Testis (tissue), 3 donors: ENCODE data around the gene TTLL11. TPM values are rescaled to one million over a fixed set of nuclear protein-coding genes. Genes with fewer than 3 reads are reported as not detected.

Experiments used
- DNase-seq: peaks from one replicate; pipeline ENCODE4 v3.0.0-alpha.2; 2019
- H3K27ac ChIP-seq, 2 donors: fragments of 200-600 bp; sonication (generic); one replicate each; pipeline ENCODE4 v1.5.1; 2019
- H3K27me3 ChIP-seq: fragments of 200-600 bp; sonication (generic); one replicate; pipeline ENCODE4 v1.5.1; 2019
- H3K36me3 ChIP-seq: fragments of 200-600 bp; sonication (generic); one replicate; pipeline ENCODE4 v1.5.1; 2017; ENCODE audit warnings: low read depth; ENCODE audit errors: missing control alignments
- H3K4me1 ChIP-seq: fragments of 200-600 bp; sonication (generic); one replicate; pipeline ENCODE4 v1.5.1; 2019
- H3K4me3 ChIP-seq, 2 donors: fragments of 200-600 bp; sonication (generic); one replicate each; pipeline ENCODE4 v1.5.1; 2017 to 2019
- H3K9me3 ChIP-seq: fragments of 200-600 bp; sonication (generic); one replicate; pipeline ENCODE4 v1.5.1; 2017
- POLR2A ChIP-seq: fragments of 450-650 bp; IDR thresholded peaks from one replicate; pipeline ENCODE4 v1.6.1; 2017; ENCODE audit warnings: antibody characterized with exemption, mild to moderate bottlenecking, moderate library complexity
- WGBS, 2 donors: methylation state at CpG; one replicate each; pipeline ENCODE4 v1.1.5; 2018; 5-methylcytosine and 5-hydroxymethylcytosine counted together
- intact Hi-C: fragments of 100-400 bp; cut with DNase I; formaldehyde crosslinking; loops from one replicate; pipeline ENCODE4 v1.15.1; 2023; ENCODE audit warnings: low total_unique reads
- polyA plus RNA-seq: library from polyadenylated mRNA; stranded (reverse); fragments of 350-450 nt; fragmentation: Illumina TruSeq; extraction: RNeasy Lipid Tissue Mini Kit (QIAGEN cat#74804); gene quantifications from one replicate; pipeline ENCODE4 v1.2.3, GENCODE V29; 2014; ENCODE audit warnings: low read depth, low replicate concordance; ENCODE audit not compliant: insufficient read depth
- total RNA-seq, 2 donors: library from RNA; depleted of rRNA; stranded (reverse); fragments of >200 nt; gene quantifications; one replicate each; pipeline ENCODE4 v1.2.3, GENCODE V29; 2016
- TF ChIP-seq, protein P1 (sequence below), 3 experiments: fragments of 450-650 bp in 2 of 3; fragments of 200-600 bp in 1 of 3; sonication (generic) in 1 of 3; IDR thresholded peaks; one replicate each; pipeline ENCODE4 v1.5.1; 2016 to 2019; ENCODE audit warnings: antibody characterized with exemption in 3 of 3, mild to moderate bottlenecking in 2 of 3, moderate library complexity in 1 of 3

The TTLL11 gene
- total and polyA plus RNA-seq, 3 donors from 2014 or later, result 17.8 to 36.5 (median 19.8) TPM

DNA sequence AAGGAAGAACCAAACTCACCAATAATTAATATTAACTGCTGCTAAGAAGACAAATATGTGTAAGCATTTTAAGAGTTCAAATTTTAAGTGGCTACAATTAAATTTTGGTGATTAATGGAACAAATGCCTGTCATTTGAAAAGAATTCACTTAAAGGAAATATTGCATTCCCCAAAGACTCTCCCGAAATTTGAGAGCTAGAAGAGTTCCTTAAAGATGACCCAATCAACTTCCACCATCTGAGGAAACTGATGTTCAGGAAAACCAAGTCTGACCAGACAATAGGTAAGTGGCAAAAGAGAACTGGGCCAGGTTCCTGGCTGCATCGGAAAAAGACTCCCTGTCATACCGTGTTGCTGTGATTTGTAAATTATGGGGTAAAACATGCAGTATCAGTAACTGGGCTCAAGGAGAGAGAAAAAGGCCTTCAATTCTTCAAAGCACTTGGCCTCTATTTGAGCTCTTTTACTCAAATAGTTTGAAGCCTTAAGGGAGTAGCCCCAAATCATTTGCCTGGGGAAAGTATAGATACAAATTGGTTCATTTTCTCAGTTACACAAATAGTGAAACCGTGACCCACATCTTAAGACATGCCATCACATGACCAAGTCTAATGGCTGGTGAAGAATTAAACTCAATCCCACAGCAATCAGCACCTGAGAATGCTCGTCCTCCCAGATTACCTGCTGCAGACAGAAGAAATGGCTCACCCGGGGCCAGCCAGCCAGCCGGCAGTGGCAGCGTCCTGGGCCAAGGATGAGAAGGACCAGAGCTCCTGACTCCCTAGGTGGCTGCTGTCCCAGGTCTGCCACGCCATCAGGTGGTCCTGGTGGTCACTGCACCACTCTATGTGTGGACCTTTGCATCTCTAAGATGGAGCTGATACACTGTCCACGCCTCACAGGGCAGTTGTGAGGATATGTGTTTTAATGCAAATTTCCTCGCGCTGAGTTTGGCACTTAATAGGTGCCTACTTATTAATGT lies 162.9 kb downstream of the TTLL11 start:
- WGBS, 2 donors, result 71 to 81% methylated on average over 11 to 12 of the region's 12 CpGs
- TF ChIP-seq POLR2A, result no peak
- TF ChIP-seq, protein P1, sequence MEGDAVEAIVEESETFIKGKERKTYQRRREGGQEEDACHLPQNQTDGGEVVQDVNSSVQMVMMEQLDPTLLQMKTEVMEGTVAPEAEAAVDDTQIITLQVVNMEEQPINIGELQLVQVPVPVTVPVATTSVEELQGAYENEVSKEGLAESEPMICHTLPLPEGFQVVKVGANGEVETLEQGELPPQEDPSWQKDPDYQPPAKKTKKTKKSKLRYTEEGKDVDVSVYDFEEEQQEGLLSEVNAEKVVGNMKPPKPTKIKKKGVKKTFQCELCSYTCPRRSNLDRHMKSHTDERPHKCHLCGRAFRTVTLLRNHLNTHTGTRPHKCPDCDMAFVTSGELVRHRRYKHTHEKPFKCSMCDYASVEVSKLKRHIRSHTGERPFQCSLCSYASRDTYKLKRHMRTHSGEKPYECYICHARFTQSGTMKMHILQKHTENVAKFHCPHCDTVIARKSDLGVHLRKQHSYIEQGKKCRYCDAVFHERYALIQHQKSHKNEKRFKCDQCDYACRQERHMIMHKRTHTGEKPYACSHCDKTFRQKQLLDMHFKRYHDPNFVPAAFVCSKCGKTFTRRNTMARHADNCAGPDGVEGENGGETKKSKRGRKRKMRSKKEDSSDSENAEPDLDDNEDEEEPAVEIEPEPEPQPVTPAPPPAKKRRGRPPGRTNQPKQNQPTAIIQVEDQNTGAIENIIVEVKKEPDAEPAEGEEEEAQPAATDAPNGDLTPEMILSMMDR (IDR thresholded peaks at IDR 0.05), result no peak
- peak; percentile 48 for DNase-seq
- Histone ChIP-seq H3K4me3 (no peak overlapping the region), H3K36me3 (no peaks in the 10 kb centered on the region), H3K9me3 (no peaks in the 10 kb centered on the region), H3K27me3 (no peaks in the 10 kb centered on the region), H3K4me1 (no peaks in the 10 kb centered on the region), H3K27ac (no peak overlapping the region)
- intact Hi-C loops, result no loop called here

DNA sequence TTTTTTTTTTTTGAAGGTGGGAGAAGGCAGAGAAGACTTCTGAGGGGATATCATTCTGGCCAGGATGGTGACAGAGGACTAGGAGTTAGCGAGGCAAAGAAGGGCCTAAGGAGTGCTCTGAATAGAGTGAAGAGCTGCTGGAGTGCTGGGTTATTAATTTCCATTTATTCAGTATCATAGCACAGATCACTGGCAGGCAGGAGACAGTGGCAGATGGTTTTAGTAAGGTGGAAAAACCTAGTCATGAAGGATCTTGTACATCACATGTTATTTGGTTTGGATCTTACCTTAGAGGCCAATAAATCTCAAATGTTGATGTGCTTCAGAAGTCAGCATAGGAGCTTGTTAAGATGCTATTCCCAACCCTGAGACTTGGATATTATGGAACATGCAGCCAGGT lies 165.5 kb downstream of the TTLL11 start:
- WGBS, 2 donors, result 94 to 100% methylated on average over 1 of the region's 1 CpG
- intact Hi-C loops, result no loop called here
- no peaks in the 10 kb centered on the region for H3K4me1 ChIP-seq
- TF ChIP-seq, protein P1 (IDR thresholded peaks at IDR 0.05), result no peak
- no peak for TF ChIP-seq POLR2A
- H3K4me3 ChIP-seq, result no peak overlapping the region
- DNase-seq, result no peak
- H3K9me3 ChIP-seq, result no peaks in the 10 kb centered on the region
- no peak overlapping the region for H3K27ac ChIP-seq
- no peaks in the 10 kb centered on the region for H3K36me3 ChIP-seq
- no peaks in the 10 kb centered on the region for H3K27me3 ChIP-seq

DNA sequence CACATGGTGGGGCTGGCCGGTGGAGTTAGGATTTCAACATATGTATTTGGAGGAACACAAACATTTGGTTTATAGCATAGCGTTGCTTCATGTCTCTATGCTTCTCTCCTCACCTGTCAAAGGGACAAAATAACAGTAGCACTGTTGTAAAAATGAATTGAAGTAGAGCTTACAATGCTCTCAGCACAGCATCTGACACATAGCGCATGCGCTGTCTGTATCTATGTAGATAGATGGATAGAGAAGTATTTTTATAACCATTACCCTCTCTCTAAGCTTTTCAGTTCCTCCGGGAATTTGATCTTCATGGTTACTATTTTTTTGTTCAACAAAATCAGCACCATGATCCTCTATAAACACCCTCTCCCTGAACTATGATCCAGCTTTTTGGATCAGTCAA lies 166.0 kb downstream of the TTLL11 start:
- 95 to 96% methylated on average over 5 of the region's 5 CpGs for WGBS, 2 donors
- intact Hi-C loops, result no loop called here
- Histone ChIP-seq H3K36me3 (no peaks in the 10 kb centered on the region), H3K9me3 (no peaks in the 10 kb centered on the region), H3K27me3 (no peaks in the 10 kb centered on the region), H3K27ac (no peak overlapping the region), H3K4me1 (no peaks in the 10 kb centered on the region), H3K4me3 (no peak overlapping the region)
- no peak for DNase-seq
- TF ChIP-seq POLR2A, result no peak
- TF ChIP-seq, protein P1 (IDR thresholded peaks at IDR 0.05), result no peak

DNA sequence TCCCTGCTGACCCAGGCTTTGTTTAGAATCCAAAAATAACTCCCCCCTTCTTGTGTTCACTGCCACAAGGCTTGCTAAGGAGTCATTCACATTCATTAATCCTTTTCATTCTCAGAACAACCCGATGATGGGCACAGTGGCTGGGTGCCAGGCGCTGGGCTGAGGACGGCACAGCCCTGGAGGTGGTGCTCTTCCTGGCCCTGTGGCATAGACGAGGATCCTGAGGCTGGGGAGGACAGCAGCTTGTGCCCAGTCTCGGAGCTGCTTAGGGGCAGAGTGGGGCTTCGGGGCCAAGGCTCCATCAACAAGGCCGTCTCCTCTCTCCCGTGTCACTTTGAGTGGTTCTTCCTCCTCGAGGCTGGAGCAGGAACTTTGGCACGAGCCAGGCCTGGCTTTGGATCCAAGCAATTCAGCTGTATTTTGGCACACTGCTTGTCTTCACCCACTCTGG lies 166.7 kb downstream of the TTLL11 start:
- H3K4me1 ChIP-seq, result no peaks in the 10 kb centered on the region
- 86 to 87% methylated on average over 10 of the region's 10 CpGs for WGBS, 2 donors

More for the DNA sequence above, 166.7 kb downstream of the TTLL11 start:
- Histone ChIP-seq H3K4me3 (no peak overlapping the region), H3K36me3 (no peaks in the 10 kb centered on the region), H3K9me3 (no peaks in the 10 kb centered on the region), H3K27me3 (no peaks in the 10 kb centered on the region), H3K27ac (no peak overlapping the region)
- intact Hi-C loops, result no loop called here
- DNase-seq, result no peak
- TF ChIP-seq, protein P1 (IDR thresholded peaks at IDR 0.05), result no peak
- TF ChIP-seq POLR2A, result no peak
